Loucy (cell line): ENCODE results near the gene TMTC2.

Experiments
- H2AFZ ChIP-seq: fragments of 200-600 bp; sonication (generic); 2 replicates; pipeline ENCODE4 v1.6.0; 2016; ENCODE audit warnings: antibody characterized with exemption, mild to moderate bottlenecking, low read length, moderate library complexity
- H3F3A ChIP-seq: fragments of 200-600 bp; 2 replicates; pipeline ENCODE4 v1.6.0; 2016; ENCODE audit warnings: antibody characterized with exemption, low read depth, mild to moderate bottlenecking
- H3K27me3 ChIP-seq: fragments of 200-600 bp; sonication (generic); 2 replicates; pipeline ENCODE4 v1.6.1; 2014; ENCODE audit warnings: low read length, mild to moderate bottlenecking; ENCODE audit not compliant: insufficient read depth, poor library complexity, severe bottlenecking
- H3K36me3 ChIP-seq: fragments of 200-600 bp; sonication (generic); 2 replicates; pipeline ENCODE4 v1.6.1; 2016; ENCODE audit warnings: low read length; ENCODE audit not compliant: insufficient read depth
- H3K4me1 ChIP-seq: fragments of 200-600 bp; sonication (generic); 2 replicates; pipeline ENCODE4 v1.5.1; 2014; ENCODE audit warnings: low read length, mild to moderate bottlenecking; ENCODE audit not compliant: insufficient read depth, poor library complexity, severe bottlenecking
- H3K4me2 ChIP-seq: fragments of 200-600 bp; sonication (generic); 2 replicates; pipeline ENCODE4 v1.6.0; 2014; ENCODE audit warnings: antibody characterized with exemption, low read length, low read depth, mild to moderate bottlenecking; ENCODE audit not compliant: poor library complexity, severe bottlenecking
- H3K4me3 ChIP-seq: fragments of 200-600 bp; sonication (generic); 2 replicates; pipeline ENCODE4 v1.5.1; 2014; ENCODE audit warnings: low read length, mild to moderate bottlenecking, mixed read lengths; ENCODE audit not compliant: poor library complexity, severe bottlenecking
- H3K79me2 ChIP-seq: fragments of 200-600 bp; sonication (generic); 2 replicates; pipeline ENCODE4 v1.6.1; 2014; ENCODE audit warnings: low read length; ENCODE audit not compliant: insufficient read depth
- H3K9ac ChIP-seq: fragments of 200-600 bp; sonication (generic); 2 replicates; pipeline ENCODE4 v1.6.0; 2014; ENCODE audit warnings: mild to moderate bottlenecking, low read depth, low read length, moderate library complexity; ENCODE audit not compliant: poor library complexity, severe bottlenecking
- H3K9me2 ChIP-seq: fragments of 200-600 bp; sonication (generic); replicated peaks from 2 replicates; pipeline ENCODE4 v1.6.1; 2016; ENCODE audit warnings: low read depth, low read length, mixed read lengths
- H3K9me3 ChIP-seq: fragments of 200-600 bp; sonication (generic); 2 replicates; pipeline ENCODE4 v1.6.1; 2014; ENCODE audit warnings: mild to moderate bottlenecking, antibody characterized with exemption, low read length, low read depth; ENCODE audit not compliant: insufficient read depth
- H4K20me1 ChIP-seq: fragments of 200-600 bp; sonication (generic); 2 replicates; pipeline ENCODE4 v1.6.0; 2014; ENCODE audit warnings: antibody characterized with exemption, low read length, mild to moderate bottlenecking; ENCODE audit not compliant: insufficient read depth, poor library complexity, severe bottlenecking
- EZH2phosphoT487 ChIP-seq: fragments of 200-600 bp; IDR thresholded peaks from 2 replicates; pipeline ENCODE4 v1.6.1; 2018; ENCODE audit warnings: antibody characterized with exemption, mild to moderate bottlenecking, moderate library complexity, borderline replicate concordance
- TF ChIP-seq, protein P1 (sequence below): fragments of 200-600 bp; sonication (generic); conservative IDR thresholded peaks from 2 replicates; pipeline ENCODE4 v1.5.1; 2014; ENCODE audit warnings: mild to moderate bottlenecking, antibody characterized with exemption, low read length

Gene TMTC2

DNA sequence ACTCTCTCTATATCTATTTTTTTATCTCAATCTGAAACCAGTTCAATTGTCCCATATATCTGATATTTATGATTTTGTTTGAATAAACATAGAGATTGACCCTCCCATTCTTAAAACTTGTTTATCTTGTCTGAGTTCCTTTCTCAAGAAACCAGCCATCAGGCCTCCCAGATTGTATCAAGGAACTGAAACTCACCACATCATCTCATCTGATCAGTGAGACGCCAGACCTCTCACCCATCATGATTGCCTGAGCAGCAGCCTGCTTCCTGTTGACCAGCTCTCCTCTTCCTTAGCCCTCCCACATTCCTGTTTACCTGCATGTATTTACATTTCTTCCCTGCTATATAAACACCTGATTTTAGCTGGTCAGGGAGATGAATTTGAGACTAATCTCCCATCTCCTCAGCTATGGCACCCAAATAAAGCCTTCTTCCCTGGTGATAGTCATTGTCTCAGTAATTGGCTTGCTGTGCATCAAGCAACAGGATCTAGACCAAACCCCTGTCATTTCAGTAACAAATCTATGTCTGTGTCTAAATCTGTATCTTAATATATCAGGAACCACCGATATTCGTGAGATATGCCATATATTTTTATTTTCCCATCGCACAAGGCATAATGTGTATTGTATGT, 323.6 kb downstream of the TMTC2 start:
- Histone ChIP-seq H3K9me3 (peaks cover 3% of the 10 kb centered on the region; the same call in 1 of the 2 replicates), H3K79me2 (no peaks in the 10 kb centered on the region), H3K27me3 (no peaks in the 10 kb centered on the region), H3K36me3 (no peaks in the 10 kb centered on the region), H3K9ac (no peak overlapping the region), H3K4me1 (no peaks in the 10 kb centered on the region), H3K4me2 (no peak overlapping the region), H4K20me1 (no peaks in the 10 kb centered on the region), H3F3A (no peaks in the 10 kb centered on the region), H2AFZ (no peak overlapping the region), H3K4me3 (no peak overlapping the region), H3K9me2 (no peaks in the 10 kb centered on the region)
- TF ChIP-seq, protein P1, sequence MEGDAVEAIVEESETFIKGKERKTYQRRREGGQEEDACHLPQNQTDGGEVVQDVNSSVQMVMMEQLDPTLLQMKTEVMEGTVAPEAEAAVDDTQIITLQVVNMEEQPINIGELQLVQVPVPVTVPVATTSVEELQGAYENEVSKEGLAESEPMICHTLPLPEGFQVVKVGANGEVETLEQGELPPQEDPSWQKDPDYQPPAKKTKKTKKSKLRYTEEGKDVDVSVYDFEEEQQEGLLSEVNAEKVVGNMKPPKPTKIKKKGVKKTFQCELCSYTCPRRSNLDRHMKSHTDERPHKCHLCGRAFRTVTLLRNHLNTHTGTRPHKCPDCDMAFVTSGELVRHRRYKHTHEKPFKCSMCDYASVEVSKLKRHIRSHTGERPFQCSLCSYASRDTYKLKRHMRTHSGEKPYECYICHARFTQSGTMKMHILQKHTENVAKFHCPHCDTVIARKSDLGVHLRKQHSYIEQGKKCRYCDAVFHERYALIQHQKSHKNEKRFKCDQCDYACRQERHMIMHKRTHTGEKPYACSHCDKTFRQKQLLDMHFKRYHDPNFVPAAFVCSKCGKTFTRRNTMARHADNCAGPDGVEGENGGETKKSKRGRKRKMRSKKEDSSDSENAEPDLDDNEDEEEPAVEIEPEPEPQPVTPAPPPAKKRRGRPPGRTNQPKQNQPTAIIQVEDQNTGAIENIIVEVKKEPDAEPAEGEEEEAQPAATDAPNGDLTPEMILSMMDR: no peak
- no peak for TF ChIP-seq EZH2phosphoT487

DNA sequence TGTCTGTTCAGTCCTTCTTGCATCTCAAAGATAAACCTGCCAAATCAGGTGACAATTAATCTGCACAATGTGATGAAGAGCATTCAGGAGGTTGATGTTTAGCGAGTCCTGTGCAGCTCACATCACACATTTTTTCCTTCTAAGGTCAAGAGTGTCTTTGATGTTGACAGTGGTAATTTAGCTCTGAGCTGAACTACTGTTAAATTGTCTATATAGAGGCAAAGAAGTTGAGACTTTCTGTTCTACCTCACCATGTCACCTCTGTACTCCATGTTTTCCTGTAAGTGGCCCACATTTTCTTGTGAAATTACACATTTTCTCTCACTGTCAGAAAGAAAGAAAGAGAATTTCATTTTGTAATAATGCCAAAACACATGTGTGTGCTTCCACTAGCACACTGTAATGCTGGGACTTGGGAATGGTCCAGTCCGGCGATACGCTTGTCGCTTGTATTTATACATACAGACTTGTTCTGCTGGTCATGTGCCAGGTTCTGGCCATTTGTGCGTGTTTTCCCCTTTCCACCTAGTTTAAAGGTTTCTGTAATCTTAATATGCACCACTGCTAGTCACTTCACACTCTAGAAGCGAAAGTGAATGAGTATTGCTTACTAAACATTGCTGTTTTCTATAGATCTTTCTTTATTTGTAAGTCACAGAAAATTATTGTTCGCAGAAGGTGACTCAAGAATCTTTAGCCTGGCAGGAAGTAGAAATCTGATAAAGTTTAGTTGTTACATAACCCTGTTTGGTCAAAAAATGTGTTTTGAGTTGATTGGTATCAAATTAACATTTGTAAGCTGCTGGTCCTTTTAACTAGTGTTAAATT, 328.9 kb downstream of the TMTC2 start:
- Histone ChIP-seq H3K4me3 (no peak overlapping the region), H3K36me3 (no peaks in the 10 kb centered on the region)
- TF ChIP-seq EZH2phosphoT487: no peak
- TF ChIP-seq, protein P1: no peak

DNA sequence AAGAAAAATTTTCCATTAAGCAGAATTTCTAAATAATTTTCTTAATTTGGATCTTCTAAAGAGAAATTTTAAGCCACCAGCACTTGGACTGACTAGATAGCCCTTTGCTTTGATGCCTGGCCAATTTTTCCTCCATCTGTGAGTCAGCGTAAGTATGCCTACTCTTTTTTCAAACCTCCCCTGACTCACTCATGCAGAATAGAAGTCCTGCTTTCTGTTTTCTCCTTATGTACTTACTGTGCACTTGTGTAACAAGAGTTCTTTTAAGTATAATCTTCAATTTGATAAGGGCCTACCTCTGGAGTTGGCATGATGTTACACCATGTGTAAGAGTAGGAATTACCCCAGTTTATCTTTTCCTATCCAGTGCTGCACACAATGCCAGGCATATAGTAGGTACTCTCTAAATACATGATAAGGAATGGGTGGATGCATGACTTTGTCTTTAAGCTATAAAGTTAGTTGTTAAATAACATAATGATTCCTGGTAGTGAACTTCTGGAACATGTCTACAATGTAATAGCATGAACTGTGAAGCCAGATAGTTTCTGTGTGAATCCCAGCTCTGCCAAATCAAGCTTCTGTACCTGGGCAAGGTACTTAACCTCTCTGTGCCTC, 329.6 kb downstream of the TMTC2 start:
- Histone ChIP-seq H2AFZ (no peak overlapping the region), H3K9me2 (no peaks in the 10 kb centered on the region), H3K9me3 (no peaks in the 10 kb centered on the region), H3K27me3 (no peaks in the 10 kb centered on the region), H4K20me1 (no peaks in the 10 kb centered on the region), H3K4me1 (no peaks in the 10 kb centered on the region), H3K36me3 (no peaks in the 10 kb centered on the region), H3K9ac (no peak overlapping the region), H3K4me2 (no peak overlapping the region), H3K79me2 (no peaks in the 10 kb centered on the region), H3K4me3 (no peak overlapping the region), H3F3A (no peaks in the 10 kb centered on the region)
- no peak for TF ChIP-seq EZH2phosphoT487
- TF ChIP-seq, protein P1: no peak

More for the DNA sequence above, 328.9 kb downstream of the TMTC2 start:
- Histone ChIP-seq H3K27me3 (no peaks in the 10 kb centered on the region), H3K4me1 (no peaks in the 10 kb centered on the region), H3K9ac (no peak overlapping the region), H3F3A (no peaks in the 10 kb centered on the region), H3K9me2 (no peaks in the 10 kb centered on the region), H4K20me1 (no peaks in the 10 kb centered on the region), H3K4me2 (no peak overlapping the region), H3K79me2 (no peaks in the 10 kb centered on the region), H3K9me3 (no peaks in the 10 kb centered on the region), H2AFZ (no peak overlapping the region)
